ENCODE results near the gene RTF2.

Gene RTF2

GRCh38 chr20:56439771-56440291 lies 28.6 kb upstream of the RTF2 start:
- no peak for DNase-seq

- no peak for DNase-seq
Observed at GRCh38 chr20:56440346-56441007, 27.9 kb upstream of the RTF2 start.

DNA sequence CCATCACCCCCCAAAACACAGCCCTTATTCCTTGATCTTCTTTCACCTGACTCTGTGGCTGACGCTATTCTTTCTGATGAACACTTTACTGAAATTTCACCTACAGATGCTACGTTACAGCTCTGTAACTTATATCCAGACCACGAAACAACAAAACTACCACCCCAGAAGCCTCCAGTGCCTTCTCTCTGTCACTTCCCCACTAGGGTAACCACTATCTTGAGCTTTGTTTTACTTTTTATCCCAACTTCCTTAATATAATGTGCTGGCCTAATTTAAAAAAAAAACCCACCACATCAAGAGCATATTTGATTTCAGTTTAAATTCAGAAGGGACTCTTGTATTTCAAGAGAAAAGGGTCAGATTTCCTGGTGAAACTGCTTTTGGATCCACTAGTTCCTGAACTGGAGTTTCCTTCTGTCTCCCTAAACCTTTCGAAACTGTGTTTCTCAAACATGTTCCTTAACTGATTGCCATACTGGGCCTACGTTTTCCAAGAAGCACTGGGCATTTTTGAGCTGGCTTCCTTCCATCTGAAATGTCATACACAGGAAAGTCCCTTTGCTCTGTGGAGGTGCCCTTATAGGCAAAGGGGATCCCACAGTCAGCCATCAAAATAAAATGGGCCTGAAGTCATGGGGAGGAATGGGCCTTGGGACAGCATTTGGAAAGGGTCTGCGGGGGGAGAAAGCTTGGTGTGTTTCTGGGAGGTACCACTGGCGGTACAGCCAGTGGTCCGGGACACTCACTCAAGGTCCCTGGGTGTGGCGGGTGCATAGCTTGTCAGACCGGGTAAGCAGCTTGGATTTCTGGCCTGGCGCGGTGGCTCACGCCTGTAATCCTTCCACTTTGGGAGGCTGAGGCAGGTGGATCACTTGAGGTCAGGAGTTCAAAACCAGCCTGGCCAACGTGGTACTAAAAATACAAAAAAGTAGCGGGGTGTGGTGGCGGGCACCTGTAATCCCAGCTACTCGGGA lies 25.8 kb upstream of the RTF2 start:
- DNase-seq: no peak

GRCh38 chr20:56443654-56444540 lies 24.5 kb upstream of the RTF2 start:
- no peak for DNase-seq

GRCh38 chr20:56445130-56445529 lies 23.3 kb upstream of the RTF2 start:
- no peak for DNase-seq

- DNase-seq: no peak
Observed at GRCh38 chr20:56445540-56445939, 22.9 kb upstream of the RTF2 start.

DNA sequence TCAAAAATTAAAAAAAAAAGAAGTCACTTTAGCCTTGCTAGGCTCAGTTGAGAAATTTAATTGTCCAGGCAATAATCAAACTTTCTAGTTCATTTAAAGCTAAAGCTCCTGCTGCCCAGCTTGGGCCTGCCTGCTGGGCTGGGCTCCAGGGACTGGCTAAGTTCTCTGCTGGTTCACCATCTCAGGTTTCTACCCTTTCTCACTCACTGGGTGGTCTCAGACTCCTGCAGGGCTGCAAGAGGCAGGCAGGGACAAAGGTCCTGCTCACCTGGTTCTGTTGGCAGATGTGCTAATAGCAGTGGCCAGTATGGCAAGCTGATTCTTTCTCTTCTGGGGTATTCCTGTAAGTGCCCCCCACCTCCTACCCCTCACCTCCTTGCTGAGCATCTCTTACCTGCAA lies 21.2 kb upstream of the RTF2 start:
- DNase-seq: no peak

GRCh38 chr20:56449459-56449858 lies 19.0 kb upstream of the RTF2 start:
- no peak for DNase-seq

- DNase-seq: no peak
Observed at GRCh38 chr20:56451056-56451765, 17.2 kb upstream of the RTF2 start.

DNA sequence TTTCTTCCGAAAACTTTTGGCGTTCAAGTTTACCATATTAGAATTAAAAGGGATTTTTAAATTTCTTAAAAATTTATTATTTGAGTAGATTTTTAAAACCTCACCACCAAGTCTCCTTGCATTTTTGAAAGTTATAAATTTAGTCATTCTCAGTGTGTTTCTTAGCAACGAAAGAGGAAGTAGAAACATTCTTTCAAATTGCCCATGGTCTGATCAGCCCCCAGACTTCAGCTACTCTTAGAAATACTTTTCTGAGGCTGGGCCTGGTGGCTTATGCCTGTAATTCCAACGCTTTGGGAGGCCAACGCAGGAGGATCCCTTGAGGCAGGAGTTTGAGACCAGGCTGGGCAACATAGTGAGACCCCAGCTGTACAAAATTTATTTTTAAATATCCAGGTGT lies 15.1 kb upstream of the RTF2 start:
- no peak for DNase-seq

DNA sequence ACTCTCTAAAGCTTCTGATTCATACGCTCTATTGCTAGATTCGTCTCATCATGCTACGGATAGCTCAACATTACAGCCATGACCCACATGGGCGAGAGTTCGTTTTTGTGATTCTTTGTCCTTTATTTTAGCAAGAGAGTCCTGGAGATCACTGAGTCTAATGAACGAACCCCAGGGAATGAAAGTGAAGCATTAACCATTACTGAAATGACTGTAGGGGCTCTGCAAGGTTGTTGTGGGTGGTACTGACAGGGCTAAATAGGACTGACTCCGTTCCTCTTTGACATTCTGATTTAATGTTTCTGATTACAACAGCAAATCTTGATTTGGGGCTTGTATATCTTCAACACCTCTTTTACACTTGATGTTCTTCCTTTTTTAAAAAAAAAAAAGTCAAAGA lies 13.7 kb upstream of the RTF2 start:
- DNase-seq: no peak

- DNase-seq: peak; percentile 81
Observed at GRCh38 chr20:56458206-56458821, 10.1 kb upstream of the RTF2 start.

- no peak for DNase-seq
Observed at GRCh38 chr20:56460459-56460858, 8.0 kb upstream of the RTF2 start.

GRCh38 chr20:56461576-56461975 lies 6.9 kb upstream of the RTF2 start:
- DNase-seq: no peak

DNA sequence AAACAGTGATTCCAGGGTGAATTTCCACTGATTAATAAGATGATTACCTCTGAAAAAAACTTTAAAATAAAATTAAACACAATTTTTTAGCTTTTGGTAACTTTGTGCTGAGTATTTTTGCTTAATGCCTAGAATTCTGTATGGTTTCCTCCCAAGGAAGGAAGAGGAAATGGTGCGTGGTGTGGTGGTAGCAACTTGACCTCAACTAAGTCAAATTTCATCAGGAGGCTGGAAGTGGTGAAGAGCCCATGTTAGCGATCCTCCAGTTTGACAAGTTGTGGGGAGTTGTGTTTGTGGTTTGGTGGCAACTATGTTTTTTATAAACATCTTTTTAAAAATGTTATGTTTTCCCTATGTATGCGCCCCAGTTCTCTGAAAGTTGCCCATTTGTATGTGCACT lies 5.0 kb upstream of the RTF2 start:
- DNase-seq: no peak

DNA sequence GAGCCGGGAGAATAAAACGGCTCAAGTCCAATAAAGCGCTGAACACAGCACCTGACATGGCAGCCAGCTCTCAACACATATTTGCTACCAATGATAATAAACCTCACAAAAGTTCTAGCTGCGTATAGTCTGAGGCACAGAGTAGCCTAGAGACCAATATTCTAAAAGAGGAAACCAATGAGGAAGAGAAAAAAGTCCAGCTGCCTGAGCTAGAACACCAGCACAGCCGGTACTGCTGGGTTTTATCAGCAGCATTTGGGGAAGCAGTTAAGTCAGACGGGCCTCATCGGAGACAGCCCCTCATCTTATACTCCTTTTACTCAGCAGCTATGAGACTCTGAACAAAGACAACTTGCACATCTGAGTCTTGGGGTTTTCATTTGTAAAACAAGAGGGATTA lies 2.4 kb upstream of the RTF2 start:
- no peak for DNase-seq

DNA sequence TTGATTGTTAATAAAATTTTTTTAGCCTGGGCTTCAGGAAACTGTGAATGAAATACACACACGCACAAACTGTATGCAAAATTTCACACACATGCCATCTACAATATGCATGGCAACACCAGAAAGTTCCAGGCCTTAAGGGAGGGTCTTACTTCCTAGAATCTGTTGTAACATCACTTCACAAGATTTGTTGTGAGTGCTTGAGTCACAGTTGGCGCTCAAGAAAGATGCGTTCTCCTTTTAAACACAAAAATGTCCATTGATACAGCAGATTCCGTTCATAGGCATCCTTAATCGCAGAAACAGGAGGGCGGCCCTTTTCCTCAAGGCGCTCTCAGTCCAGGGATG lies 485 bp upstream of the RTF2 start:
- DNase-seq: no peak

- no peak for DNase-seq
Observed at GRCh38 chr20:56469077-56469449, 636 bp downstream of the RTF2 start.

GRCh38 chr20:56483970-56484369 lies 15.5 kb downstream of the RTF2 start:
- DNase-seq: no peak

GRCh38 chr20:56487216-56487615 lies 18.8 kb downstream of the RTF2 start:
- no peak for DNase-seq

DNA sequence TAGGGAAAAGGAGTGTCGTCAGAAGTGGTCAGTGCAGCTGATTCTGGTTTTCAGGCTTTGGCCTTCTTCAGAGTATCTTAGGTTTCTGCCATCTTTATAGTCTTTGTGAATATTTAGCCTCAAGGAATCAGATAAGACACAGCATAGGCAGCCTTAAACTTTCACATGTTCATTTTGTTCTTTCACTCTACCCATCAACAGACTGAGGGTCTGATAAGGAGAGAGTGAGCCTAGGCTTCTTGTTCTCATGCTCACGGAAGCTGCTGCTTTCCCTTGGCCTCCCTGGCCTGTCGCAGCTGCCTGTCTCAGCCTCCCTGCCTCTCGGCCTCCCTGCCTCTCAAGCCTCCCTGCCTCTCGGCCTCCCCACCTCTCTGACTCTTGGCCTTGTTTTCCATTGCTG lies 20.1 kb downstream of the RTF2 start:
- peak; percentile 60 for DNase-seq

- DNase-seq: no peak
Observed at GRCh38 chr20:56501116-56501515, 32.7 kb downstream of the RTF2 start.
